Gastroesophageal sphincter (tissue), 4 donors: ENCODE data around the gene IL23R. TPM values are rescaled to one million over a fixed set of nuclear protein-coding genes. Genes with fewer than 3 reads are reported as not detected.

Experiments
- ATAC-seq: fragments of 150-250 bp; one replicate; pipeline ENCODE4 v1.9.1; 2016; ENCODE audit warnings: mild to moderate bottlenecking, moderate library complexity
- H3K27ac ChIP-seq, 4 donors: fragments of 200-600 bp; sonication (generic) in 3 of 4; 1 replicate in 3 of 4; 2 replicates in 1 of 4; pipeline ENCODE4 v1.5.1; 2016 to 2019
- H3K27me3 ChIP-seq: fragments of 200-600 bp; sonication (generic); one replicate; pipeline ENCODE4 v1.5.1; 2019
- H3K36me3 ChIP-seq, 2 donors: fragments of 200-600 bp; sonication (generic); one replicate each; pipeline ENCODE4 v1.5.1; 2019; ENCODE audit warnings: control low read depth in 1 of 2
- H3K4me1 ChIP-seq, 3 donors: fragments of 200-600 bp; sonication (generic); 1 replicate in 2 of 3; 2 replicates in 1 of 3; pipeline ENCODE4 v1.5.1; 2016 to 2019; ENCODE audit warnings: control low read depth in 2 of 3
- H3K4me3 ChIP-seq, 2 donors: fragments of 200-600 bp; sonication (generic); one replicate each; pipeline ENCODE4 v1.5.1; 2019; ENCODE audit warnings: mild to moderate bottlenecking in 1 of 2, moderate library complexity in 1 of 2
- H3K9me3 ChIP-seq, 3 donors: fragments of 200-600 bp; sonication (generic); one replicate each; pipeline ENCODE4 v1.5.1; 2017 to 2019; ENCODE audit warnings: control low read depth in 2 of 3
- EP300 ChIP-seq: sonication (generic); formaldehyde crosslinking; IDR thresholded peaks from one replicate; pipeline ENCODE4 v1.6.1; 2017; ENCODE audit warnings: antibody characterized with exemption, mild to moderate bottlenecking
- POLR2A ChIP-seq, 2 donors: fragments of 450-650 bp; IDR thresholded peaks; one replicate each; pipeline ENCODE4 v1.6.1; 2017; ENCODE audit warnings: antibody characterized with exemption in 2 of 2, mild to moderate bottlenecking in 2 of 2, moderate library complexity in 1 of 2
- POLR2AphosphoS5 ChIP-seq: sonication (generic); formaldehyde crosslinking; IDR thresholded peaks from one replicate; pipeline ENCODE4 v1.6.1; 2017; ENCODE audit warnings: antibody characterized with exemption
- WGBS, 2 donors: methylation state at CpG; one replicate each; pipeline ENCODE4 v1.1.5; 2018; ENCODE audit warnings: low coverage in 1 of 2; 5-methylcytosine and 5-hydroxymethylcytosine counted together
- total RNA-seq, 4 donors: library from RNA; depleted of rRNA; stranded (reverse); fragments of >200 nt; gene quantifications; one replicate each; pipeline ENCODE4 v1.1.0, GENCODE V29; 2016
- TF ChIP-seq, protein P1 (sequence below), 4 experiments: fragments of 200-600 bp in 2 of 4; fragments of 450-650 bp in 2 of 4; sonication (generic) in 1 of 4; IDR thresholded peaks; one replicate each; pipeline ENCODE4 v1.5.1; 2017 to 2019; ENCODE audit warnings: antibody characterized with exemption in 4 of 4, mild to moderate bottlenecking in 2 of 4, moderate library complexity in 2 of 4

Gene IL23R
- total RNA-seq, 4 donors from 2014 or later: not detected

DNA sequence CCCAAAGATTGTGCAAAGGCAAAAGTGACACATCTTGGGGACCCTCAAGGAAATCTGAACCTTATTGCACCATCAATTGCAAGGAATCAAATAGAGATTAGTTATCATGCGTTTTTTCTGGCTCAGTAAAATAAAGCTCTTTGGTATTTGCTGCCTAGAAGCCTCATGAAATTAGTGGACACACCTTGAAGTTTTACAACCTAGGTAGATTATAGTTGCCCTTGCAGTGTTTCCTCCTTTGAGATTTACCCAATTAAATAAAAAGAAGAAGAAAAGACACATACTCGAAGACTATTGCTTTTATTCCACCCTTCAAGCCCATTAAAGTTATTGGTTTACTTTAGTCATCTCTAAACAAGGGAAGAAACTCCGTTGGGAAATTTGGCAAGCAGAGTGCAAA is 70.0 kb downstream of the IL23R start:
- no peak for ATAC-seq
- Histone ChIP-seq H3K9me3 (no peaks in the 10 kb centered on the region), H3K27me3 (no peaks in the 10 kb centered on the region), H3K4me3 (no peak overlapping the region), H3K27ac (no peak overlapping the region), H3K36me3 (no peaks in the 10 kb centered on the region), H3K4me1 (no peaks in the 10 kb centered on the region)
- 33 to 40% methylated on average over 2 to 3 of the region's 3 CpGs for WGBS, 2 donors
- TF ChIP-seq POLR2A (IDR thresholded peaks at IDR 0.05): no peak
- TF ChIP-seq, protein P1, sequence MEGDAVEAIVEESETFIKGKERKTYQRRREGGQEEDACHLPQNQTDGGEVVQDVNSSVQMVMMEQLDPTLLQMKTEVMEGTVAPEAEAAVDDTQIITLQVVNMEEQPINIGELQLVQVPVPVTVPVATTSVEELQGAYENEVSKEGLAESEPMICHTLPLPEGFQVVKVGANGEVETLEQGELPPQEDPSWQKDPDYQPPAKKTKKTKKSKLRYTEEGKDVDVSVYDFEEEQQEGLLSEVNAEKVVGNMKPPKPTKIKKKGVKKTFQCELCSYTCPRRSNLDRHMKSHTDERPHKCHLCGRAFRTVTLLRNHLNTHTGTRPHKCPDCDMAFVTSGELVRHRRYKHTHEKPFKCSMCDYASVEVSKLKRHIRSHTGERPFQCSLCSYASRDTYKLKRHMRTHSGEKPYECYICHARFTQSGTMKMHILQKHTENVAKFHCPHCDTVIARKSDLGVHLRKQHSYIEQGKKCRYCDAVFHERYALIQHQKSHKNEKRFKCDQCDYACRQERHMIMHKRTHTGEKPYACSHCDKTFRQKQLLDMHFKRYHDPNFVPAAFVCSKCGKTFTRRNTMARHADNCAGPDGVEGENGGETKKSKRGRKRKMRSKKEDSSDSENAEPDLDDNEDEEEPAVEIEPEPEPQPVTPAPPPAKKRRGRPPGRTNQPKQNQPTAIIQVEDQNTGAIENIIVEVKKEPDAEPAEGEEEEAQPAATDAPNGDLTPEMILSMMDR (IDR thresholded peaks at IDR 0.05): no peak
- no peak for TF ChIP-seq POLR2AphosphoS5
- no peak for TF ChIP-seq EP300

DNA sequence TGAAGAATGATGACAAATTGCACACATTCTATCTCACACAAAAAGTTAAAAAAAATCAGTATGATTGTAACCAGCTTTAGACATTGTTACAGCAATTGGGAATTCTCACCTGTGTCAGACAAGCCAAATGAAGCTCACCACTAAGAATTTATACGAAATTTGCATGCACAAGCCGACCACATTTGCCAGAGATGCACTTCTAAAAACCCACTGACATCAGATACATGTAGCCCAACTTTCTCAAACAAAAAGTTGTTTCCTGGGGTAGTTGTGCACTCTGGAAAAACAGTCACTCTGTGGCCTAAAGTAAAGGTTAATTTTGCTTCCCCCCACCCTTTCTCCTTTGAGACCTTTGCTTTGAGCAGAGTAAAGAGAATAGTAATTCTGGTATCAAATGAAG is 73.5 kb downstream of the IL23R start:
- ATAC-seq: no peak
- Histone ChIP-seq H3K4me1 (no peaks in the 10 kb centered on the region), H3K27ac (no peak overlapping the region), H3K4me3 (no peak overlapping the region), H3K27me3 (no peaks in the 10 kb centered on the region), H3K9me3 (no peaks in the 10 kb centered on the region), H3K36me3 (no peaks in the 10 kb centered on the region)
- TF ChIP-seq EP300 (no peak), POLR2AphosphoS5 (no peak), POLR2A (IDR thresholded peaks at IDR 0.05) (no peak)
- TF ChIP-seq, protein P1 (IDR thresholded peaks at IDR 0.05): no peak
- WGBS, 2 donors: 42 to 78% methylated on average over 2 of the region's 2 CpGs

DNA sequence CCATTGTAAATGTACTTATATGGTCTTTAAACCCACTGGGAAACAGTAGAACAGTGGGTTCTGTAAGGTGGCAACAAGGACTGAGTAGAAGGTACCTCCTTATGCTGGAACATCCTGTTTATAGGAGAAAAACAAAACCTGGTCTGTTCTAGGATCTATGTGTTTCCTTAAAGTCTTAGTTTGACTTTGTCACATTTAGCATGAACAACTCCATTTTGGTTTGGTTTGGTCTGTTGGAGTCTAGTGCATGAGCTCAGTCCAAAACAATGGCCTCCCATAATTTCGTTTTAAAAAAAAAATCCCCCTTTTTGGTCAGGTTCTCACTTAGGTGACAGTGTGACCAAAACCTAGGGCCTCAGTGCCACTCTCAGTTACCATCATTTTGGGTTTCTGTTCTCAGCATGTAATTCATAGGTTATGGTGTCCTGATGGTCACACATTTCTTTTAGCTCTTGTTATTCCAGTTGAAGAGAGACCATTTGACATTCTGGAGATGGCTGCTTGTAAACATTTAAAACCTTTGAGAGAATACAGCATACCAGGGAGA is 75.0 kb downstream of the IL23R start:
- no peaks in the 10 kb centered on the region for H3K9me3 ChIP-seq
- H3K4me3 ChIP-seq: no peak overlapping the region
- ATAC-seq: no peak
- no peak overlapping the region for H3K27ac ChIP-seq
- no peaks in the 10 kb centered on the region for H3K36me3 ChIP-seq
- 50 to 67% methylated on average over 1 of the region's 1 CpG for WGBS, 2 donors
- H3K4me1 ChIP-seq: no peaks in the 10 kb centered on the region
- TF ChIP-seq POLR2AphosphoS5 (no peak), EP300 (no peak), POLR2A (IDR thresholded peaks at IDR 0.05) (no peak)
- TF ChIP-seq, protein P1 (IDR thresholded peaks at IDR 0.05): no peak
- H3K27me3 ChIP-seq: no peaks in the 10 kb centered on the region

DNA sequence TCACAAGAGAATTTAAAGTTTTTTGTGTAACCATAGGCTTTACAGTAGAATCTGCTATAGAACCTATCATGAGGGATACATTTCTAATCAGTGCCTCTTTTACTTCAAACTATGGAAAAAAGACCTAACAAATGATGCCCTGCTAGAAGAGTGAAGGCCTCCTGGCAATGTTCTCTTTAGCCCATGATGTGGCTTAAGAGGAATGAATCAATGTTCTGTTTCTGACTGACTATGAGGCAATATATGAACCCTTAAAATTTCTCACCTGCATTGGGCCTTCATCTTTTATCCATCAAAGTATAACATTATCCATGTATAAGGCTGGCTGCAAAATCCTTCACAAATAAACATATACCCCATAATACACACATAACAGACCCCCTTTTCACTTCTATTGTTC is 75.8 kb downstream of the IL23R start:
- Histone ChIP-seq H3K4me3 (no peak overlapping the region), H3K27me3 (no peaks in the 10 kb centered on the region), H3K4me1 (no peaks in the 10 kb centered on the region), H3K27ac (no peak overlapping the region), H3K9me3 (no peaks in the 10 kb centered on the region), H3K36me3 (no peaks in the 10 kb centered on the region)
- no peak for ATAC-seq
- TF ChIP-seq, protein P1 (IDR thresholded peaks at IDR 0.05): no peak
- TF ChIP-seq POLR2A (IDR thresholded peaks at IDR 0.05) (no peak), POLR2AphosphoS5 (no peak), EP300 (no peak)

DNA sequence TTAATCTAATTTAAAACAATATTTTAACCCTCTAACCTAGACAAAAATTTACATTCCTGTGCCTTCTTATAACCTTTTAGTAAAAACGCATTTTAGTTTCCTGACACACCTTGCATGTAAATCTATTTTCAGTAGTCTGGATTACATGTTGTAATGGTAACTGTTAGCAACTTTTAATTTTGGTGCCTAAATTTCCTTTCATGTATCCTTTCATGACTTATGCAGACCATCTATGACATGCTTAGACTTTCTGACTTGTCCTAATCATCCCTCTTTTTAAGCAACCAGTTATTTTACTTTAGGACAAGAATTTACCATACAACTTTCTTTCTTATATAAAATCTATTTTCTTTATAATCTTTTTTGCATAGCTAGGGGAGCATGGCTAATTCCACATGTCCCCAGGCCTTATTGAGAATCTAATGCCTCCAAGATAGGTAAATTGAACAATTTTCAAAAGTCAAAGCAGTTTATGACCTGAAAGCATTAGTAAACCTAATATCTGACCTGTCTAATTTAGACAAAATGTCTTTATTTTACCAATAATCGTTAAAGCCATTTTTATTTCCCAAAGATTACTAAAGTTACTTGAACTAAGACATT is 83.9 kb downstream of the IL23R start:
- H3K9me3 ChIP-seq: no peaks in the 10 kb centered on the region
- no peak for ATAC-seq
- WGBS, 2 donors: 84 to 91% methylated on average over 2 of the region's 2 CpGs
- no peaks in the 10 kb centered on the region for H3K27me3 ChIP-seq
- H3K4me3 ChIP-seq: no peak overlapping the region
- TF ChIP-seq EP300 (no peak), POLR2A (IDR thresholded peaks at IDR 0.05) (no peak), POLR2AphosphoS5 (no peak)
- TF ChIP-seq, protein P1 (IDR thresholded peaks at IDR 0.05): no peak
- no peak overlapping the region for H3K27ac ChIP-seq
- no peaks in the 10 kb centered on the region for H3K4me1 ChIP-seq
- no peaks in the 10 kb centered on the region for H3K36me3 ChIP-seq
